NCI-H2196 (cell line): ENCODE data around the gene B3GNT2.
"Not testable (repeated sequence)": the region's sequence is repeated elsewhere in the genome, so short reads cannot be mapped to it uniquely, and the experiment has no call there.

Experiments
- DNase-seq: peaks from one replicate; lab custom pipeline; 2025; ENCODE audit not compliant: unreplicated experiment; lab: John Stamatoyannopoulos, UW

Gene B3GNT2

GRCh38 chr2:62195421-62196277 lies at the start of gene B3GNT2:
Gene B3GNT2, plus strand, starts transcription at chr2:62196115. Its CDS starts 26,106 bp downstream, at chr2:62222221.
- DNase-seq = peak; percentile 30

DNA sequence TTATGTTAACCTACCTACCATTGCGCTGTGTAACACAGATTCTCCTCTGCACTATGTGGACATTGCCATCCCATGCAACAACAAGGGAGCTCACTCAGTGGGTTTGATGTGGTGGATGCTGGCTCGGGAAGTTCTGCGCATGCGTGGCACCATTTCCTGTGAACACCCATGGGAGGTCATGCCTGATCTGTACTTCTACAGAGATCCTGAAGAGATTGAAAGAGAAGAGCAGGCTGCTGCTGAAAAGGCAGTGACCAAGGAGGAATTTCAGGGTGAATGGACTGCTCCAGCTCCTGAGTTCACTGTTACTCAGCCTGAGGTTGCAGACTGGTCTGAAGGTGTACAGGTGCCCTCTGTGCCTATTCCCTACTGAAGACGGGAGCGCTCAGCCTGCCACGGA lies 49.1 kb upstream of the B3GNT2 start:
- DNase-seq = not testable (repeated sequence)

DNA sequence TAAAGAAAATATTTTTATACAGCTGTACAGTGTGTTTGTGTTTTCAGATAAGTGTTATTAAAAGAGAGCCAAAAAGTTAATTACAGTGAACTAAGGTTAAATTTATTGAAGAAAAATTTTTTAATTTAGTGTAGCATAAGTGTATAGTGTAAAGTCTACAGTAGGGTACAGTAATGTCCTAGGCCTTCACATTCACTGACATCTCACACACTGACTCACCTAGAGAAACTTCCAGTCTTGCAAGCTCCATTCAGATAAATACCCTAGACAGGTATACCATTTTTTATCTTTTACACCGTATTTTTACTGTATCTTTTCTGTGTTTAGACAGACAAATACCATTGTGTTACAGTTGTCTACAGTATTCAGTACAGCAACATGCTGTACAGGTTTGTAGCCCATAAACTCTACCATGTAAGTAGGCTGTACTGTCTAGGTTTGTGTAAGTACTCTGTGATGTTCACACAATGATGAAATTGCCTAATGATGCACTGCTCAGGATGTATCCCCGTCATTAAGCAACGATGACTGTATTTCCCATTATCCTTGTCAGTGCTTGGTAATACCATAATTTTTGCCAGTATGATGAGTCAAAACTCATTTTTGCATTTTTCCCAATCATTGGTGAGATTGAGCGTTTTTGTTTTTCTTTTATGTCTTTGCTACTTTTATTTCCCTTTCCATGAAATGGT lies 48.2 kb upstream of the B3GNT2 start:
- DNase-seq = no peak

- DNase-seq = no peak
Measured at GRCh38 chr2:62149708-62150107, 46.2 kb upstream of the B3GNT2 start.

DNA sequence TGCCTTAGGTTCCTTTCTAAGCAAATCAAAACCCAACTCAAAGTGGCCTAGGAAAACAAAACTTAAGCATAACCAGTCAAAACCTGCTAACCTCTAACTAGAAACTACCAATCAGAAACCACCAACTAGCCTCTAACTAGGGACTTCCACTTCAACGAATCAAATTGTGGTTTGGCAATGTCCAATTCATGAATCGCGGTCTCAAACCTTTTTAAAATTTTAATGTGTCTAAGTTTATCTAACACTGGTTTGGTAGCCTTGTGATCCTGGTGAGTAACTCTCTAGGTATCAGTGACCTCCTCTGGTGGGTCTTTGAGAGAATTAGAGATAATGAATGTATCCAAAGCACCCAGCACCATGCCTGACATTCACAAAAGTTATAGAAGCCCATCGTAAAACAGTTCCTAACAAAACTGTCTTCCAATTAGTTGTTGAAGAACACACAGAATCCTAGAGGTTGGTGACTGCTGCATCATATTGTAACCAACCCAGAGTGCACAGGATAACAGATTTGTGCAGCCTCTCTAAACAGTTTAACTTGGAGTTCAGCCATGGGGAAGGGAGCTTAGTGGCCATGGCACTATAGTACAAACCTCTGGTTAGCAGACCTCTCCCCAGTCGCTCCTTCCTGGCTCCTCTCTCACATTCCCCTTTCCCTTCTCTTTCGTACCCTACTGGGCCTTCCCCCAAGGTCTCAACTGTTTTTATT lies 45.2 kb upstream of the B3GNT2 start:
- DNase-seq = no peak

DNA sequence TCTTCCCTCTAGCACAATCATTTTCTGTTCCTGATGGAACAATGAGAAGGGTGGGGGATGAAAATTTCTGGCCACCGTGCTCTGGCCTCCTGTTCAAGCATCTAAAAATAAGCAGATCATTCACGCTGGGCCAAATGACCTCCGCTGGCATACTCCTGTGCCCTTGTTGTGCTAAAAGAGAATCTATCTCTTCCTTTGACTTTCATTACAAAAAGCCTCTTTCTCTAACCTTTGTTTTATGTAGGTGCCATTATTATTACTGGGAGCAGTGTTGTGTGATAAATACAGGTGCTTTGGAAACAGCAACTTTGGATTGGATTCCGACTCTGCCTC lies 44.6 kb upstream of the B3GNT2 start:
- no peak for DNase-seq

- DNase-seq = no peak
Measured at GRCh38 chr2:62152000-62152399, 43.9 kb upstream of the B3GNT2 start.

DNA sequence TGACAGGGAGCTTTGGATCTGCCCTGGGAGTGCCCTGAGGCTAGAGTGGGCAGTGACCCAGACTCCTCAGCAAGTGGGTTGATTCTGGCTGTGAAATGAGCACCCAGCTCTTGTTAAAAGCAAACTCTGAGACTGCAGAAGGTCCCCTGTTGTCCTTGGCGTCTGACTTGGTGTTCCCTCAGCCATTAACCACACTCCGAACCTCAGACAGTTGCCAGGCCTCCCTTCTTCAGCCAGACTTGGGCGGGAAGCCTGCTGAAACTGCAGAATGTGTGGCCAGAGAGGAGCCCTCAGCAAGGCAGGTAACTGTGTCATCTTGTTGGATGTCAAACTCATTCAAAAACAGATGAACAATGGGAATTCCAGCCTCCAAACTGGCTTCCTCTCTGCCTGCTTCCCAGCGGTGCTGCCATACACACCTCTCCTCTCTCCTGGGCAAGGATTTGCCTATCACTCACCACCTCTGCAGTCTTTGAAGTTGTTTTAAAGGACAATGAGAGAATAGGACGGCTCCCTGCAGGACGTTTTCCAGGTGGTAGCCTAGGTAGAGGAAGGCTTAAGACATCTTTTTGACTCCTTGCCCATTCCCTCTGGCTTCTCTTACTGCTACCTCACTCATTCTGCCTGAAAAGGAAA lies 38.9 kb upstream of the B3GNT2 start:
- no peak for DNase-seq

GRCh38 chr2:62158444-62159121 lies 37.3 kb upstream of the B3GNT2 start:
- DNase-seq = no peak

- not testable (repeated sequence) for DNase-seq
Measured at GRCh38 chr2:62160691-62161090, 35.2 kb upstream of the B3GNT2 start.

- DNase-seq = no peak
Measured at GRCh38 chr2:62163106-62163831, 32.6 kb upstream of the B3GNT2 start.

GRCh38 chr2:62163834-62164233 lies 32.1 kb upstream of the B3GNT2 start:
- DNase-seq = no peak

GRCh38 chr2:62175728-62176127 lies 20.2 kb upstream of the B3GNT2 start:
- no peak for DNase-seq

DNA sequence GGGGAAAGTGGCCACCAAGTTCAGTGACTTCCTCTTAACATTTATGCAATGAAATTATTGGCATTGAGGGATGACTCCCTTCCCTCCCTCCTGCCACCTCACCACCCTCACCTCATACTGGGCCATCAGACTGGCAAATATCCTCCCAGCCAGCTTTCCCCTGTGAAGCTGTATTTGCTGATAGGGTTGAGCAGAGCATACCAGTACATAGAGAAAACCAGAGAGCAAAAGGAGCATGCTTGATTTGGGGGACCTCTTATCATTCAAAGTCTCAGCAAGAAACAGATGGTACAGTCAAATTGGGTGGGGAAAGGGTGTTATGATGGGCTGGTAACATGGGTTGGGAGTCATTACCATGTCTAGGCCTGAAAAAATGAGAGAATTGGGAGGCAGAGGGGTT lies 19.1 kb upstream of the B3GNT2 start:
- DNase-seq = no peak

DNA sequence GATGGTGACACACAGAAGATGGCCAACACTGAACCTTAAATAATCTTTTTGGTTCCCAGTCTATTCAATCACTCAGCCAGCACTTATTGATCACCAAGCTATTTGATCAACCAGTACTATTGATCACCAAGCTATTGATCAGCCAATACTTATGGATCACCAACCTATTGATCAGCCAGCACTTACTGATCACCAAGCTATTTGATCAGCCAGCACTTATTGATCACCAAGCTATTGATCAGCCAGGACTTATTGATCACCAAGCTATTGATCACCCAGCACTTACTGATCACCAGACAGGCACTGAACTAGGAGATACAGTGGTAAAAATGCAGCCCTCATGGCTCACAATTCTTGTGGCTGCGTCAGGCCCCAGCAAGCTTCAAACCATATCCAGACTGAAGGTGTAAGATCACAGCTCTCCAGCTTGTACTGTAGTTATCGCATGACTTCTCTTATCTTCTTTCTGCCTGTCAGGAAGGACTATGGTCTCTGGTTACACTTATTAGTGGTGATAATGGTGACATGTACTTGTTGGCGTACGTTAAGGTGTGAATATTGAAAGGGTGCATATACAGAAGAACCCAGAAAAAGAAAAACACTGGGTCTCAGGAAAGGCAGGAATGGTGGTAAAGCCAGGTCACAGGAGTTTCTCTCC lies 18.4 kb upstream of the B3GNT2 start:
- no peak for DNase-seq

GRCh38 chr2:62178741-62179271 lies 17.1 kb upstream of the B3GNT2 start:
- no peak for DNase-seq

GRCh38 chr2:62180975-62181374 lies 14.9 kb upstream of the B3GNT2 start:
- DNase-seq = no peak

DNA sequence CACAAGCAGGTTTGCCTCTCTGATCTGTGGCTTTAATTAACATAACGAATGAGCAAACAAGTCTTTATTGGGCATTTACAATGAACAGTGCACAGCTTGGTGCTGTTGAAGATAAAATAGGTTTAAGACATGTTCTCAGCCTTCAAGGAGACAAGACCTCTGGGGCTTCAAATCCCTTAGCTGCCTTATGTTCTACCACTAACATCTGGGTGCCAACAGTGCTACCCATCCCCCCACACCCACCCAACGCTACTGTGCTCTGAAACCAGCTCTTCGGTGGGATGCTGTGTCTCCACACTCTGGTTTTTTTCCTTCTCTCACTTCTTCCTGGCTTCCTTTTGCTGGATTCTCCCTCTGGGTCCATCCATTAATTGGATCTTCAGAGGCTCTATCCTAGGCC lies 14.1 kb upstream of the B3GNT2 start:
- no peak for DNase-seq

DNA sequence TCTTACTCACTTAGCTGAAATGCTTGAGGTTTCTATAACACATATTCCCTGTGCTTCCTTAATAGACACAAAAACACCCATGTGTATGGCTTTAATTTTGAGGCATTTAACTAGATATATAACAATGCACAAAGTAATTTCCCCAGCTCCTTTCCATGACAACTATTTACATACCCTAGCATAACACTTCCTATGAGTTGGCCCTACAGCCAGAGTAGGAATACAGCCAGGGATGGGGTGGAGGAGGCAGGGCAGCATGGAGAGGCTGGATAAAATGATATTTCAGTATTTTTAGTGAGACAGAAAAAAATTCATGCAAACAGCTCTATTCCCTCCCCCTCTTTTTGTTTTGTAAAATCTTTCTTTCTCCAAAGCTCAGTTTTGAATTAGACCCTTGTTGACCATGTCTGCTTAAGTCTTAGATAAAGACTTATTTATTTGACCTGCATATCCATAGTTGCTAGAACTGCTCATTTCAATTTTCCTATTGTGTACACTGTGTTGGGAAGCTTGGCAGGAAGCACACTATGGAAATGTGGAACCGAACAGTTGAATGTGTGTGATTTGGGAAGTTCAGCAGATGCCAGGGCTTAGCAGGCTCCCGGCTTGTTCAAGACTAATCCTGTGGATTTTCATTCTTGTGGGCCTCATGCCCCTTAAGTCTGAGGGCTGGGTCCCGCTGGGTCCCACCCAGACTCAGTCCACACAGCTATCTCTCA lies 11.2 kb upstream of the B3GNT2 start:
- no peak for DNase-seq
